GM19395 (cell line): ENCODE data around the gene KLF7.
"Not testable (repeated sequence)": the region's sequence is repeated elsewhere in the genome, so short reads cannot be mapped to it uniquely, and the experiment has no call there.

Experiments
- ATAC-seq: cut with Tn5 transposase; IDR thresholded peaks from one replicate; pipeline ENCODE4 v1.9.1; 2021; ENCODE audit warnings: mild to moderate bottlenecking, moderate library complexity; ENCODE audit not compliant: unreplicated experiment

The KLF7 gene

DNA sequence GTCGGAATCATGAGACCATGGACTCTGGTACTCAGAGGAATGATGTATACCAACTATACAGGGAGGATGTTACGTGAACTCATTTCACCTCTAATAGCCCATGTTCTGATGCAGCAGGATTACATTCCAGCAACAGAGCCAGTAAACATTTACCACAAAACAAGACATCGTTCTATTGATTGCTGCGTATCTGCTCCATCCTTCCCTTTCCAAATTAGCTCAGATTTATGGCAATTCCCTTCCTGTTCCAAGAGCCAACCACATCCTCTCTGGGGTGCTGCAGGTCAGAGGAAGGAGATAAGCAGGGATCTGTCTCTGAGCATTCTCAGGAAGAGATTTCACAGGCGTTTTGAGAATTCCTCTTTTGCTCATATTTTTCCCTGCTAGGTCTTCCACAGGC, 98.3 kb downstream of the KLF7 start:
- no peak for ATAC-seq

DNA sequence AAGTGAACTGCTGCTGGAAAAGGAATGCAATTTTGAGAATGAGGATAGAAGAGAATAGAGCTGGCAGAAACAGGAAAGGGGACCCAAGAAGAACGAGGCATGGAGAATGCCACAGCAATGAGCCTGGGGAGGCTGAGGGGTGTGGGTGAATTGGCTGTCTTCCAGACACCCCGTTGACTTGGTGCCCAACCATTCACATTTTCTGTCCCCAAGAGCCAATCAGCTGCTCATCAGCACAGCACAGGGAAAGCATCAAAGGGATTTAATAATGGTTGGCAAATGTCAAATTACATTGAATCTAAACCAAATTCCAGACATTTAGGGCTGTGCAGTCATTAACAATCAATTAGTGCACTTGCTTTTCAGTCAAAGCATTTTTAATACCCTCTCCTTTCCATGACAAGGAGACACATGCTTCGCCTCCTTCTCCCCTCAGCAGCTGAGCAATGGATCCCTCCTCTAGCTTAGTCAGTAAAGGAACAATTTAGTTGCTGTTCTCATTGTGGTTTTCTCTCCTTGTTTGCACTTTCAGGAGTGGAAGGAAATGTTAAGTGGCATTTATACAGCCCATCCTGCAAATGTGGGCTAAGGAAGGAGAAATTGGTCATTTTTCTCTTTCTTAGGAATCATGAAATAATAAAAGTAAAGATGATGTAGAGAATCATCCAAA, 98.8 kb downstream of the KLF7 start:
- no peak for ATAC-seq

DNA sequence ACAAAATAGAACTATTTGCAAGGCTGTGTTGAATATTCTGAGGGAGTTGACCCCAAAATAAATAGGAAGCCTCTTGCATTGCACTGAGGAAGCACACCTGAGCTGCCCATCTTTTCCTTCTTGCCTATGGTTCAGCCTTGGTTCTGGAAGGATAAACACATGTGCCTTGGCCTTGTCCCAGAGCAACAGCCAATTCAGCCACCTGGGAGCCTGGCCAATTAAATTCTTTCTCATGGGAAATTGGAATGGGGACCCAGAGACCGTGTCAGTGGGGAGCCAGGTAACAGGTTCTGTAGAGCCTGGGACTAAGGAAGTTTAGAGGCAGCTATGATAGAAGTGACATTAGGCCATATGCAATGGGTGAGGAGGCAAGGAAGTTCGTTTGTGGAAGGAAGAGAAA, 99.6 kb downstream of the KLF7 start:
- no peak for ATAC-seq

DNA sequence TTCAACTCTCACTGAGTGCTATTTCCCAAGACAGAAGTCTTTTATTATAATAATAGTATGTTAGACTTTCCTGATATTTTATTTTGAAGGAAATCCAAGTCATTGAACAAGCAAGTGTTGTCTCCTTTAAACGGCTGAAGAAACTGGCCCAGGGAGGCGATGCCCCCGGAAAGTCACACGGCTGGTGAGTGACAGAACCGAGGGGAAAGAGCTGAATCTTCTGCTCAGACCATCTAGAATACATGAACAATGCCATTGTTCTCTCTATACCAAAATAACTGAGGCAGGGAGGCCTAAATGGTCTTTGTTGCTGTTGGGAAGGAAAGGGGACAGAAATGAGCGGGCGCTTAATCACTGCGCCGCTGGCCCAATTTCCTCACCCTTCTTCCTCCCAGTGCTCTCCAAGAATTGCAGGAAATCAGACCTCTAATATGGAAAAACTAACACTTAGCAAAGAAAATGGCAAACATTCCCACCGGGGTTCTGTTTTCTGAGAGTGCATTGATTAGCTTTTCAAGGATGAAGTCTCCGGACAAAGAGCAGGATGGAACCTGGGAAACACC, 101.5 kb downstream of the KLF7 start:
- ATAC-seq: no peak

DNA sequence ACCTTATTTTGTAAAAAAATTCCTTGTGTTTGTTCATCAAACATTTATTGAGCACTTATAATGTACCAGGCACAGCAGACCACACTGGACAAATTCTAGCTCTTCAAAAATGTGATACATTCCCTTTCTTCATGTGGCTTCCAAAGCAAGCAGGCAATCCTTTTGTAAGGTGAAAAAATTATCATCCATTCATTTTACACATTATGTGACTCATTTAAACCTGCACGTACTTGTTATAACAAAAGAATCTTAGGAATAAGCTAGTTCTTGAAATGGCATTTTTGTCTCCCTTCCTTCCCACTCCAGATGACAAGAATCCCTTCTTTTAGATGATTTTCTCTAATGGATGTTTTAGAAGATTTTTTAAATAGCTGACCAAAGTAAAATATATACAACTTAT, 104.6 kb downstream of the KLF7 start:
- ATAC-seq: no peak

DNA sequence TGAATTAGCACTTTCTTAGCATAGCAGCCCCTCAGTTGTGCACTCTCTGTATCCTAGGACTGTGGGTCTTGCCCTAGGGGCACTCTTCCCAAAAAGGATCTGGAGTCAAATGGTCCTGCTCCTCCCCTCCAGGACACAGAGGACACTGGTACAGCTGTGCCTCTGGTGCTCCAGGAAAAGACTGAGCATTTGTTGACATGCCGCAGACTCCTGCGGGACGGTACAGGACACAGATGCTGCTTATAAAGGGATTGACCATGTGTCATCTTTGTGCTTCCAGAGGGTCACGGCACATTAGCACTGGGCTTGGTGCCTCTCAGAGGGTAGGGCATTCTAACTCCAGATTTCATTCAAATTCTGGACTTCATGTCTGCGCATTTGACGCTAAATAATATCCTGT, 110.5 kb downstream of the KLF7 start:
- no peak for ATAC-seq

DNA sequence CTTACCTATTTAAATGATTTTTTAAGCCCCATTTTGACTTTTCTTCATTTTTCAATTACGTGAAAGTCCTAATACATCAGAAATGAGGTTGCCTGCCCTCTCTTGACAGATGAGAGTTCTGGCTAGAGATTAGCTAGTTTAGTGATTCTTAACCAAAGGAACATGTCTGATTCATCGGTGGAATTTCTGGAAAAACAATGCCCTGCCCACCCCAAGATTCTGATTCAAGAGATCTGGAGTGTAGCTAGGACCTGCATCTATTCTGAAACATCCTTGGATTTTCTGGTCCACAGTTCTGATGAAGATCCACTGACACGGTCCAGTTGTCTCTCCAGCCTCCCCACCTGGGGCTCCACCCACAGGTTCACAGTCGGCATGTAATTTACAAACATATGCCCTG, 111.2 kb downstream of the KLF7 start:
- no peak for ATAC-seq

DNA sequence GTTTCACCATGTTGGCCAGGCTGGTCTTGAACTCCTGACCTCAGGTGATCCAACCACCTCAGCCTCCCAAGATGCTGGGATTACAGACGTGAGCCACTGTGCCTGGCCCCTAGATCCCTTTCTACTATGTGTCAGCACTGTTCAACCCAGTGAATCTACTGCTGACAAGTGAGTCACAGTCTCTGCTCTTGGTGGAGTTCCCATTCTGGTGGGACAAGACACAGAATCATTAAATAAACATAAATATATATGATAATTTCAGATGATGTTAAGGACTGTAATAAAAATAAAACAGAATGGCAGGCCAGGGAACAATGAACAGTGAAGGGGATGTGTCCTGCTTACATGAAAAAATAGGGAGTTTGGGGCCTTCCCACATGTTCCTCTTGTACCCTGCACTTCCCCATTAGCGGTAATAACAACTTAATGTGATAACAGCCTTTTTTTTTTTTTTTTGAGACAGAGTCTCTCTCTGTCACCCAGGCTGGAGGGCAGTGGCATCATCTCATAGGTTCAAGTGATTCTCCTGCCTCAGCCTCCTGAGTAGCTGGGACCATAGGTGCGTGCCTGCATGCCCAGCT, 114.3 kb downstream of the KLF7 start:
- no peak for ATAC-seq

DNA sequence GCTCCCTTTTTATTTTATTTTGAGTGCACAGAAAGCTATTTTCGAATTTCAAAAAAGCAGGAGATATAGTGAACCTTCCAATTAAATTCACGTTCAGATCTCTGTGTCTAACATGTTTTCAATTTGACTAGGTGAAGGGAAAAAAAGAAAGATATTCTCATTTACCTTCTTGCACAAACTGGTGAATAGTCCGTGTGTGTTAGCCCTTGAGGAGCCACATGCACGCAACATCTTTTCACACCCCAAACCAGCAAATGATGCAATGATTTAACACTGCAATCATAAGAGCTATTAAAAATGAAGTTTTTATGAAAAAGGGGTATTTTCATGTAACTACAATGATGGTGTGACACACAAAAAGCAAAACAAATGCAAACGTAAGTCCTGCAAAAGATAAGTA, 116.6 kb downstream of the KLF7 start:
- ATAC-seq: no peak

DNA sequence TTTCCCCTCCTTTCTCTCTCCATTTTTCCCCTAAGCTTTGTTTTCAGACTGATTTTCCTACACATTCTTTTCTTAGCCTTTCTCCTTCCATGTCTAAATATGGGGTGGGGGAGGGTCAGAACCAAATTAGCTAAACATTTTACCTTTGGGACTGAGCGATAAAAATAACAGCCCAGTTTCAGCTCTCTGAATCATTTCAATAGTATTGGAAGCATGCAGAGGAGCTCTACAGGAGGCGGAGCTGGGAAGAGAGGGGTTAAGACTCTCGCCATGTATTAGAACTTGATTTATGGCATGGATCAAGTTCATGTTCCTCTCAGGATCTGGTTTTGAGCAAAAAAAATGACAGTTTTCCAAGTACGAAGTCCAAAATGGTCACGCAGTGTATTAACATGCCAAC, 117.3 kb downstream of the KLF7 start:
- no peak for ATAC-seq

DNA sequence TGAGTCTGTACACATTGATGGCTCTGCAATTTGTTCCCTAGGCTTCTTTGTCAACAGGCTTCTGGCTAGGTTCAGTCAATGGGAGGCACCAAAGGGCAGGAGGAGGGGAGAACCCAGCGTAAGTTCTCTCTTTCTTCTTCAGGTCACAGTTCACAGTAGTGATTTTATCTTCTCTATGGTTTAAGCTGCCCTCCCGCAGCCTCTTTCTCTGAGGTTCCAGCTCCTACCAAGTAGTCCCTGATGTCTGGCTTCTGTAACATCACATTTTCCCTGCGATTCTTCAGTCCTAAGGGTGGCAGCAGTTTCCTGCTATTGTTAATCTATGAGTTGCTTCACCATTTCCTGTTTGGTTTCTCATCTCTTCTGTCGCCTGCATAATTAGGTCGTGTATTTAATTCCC, 119.0 kb downstream of the KLF7 start:
- no peak for ATAC-seq

DNA sequence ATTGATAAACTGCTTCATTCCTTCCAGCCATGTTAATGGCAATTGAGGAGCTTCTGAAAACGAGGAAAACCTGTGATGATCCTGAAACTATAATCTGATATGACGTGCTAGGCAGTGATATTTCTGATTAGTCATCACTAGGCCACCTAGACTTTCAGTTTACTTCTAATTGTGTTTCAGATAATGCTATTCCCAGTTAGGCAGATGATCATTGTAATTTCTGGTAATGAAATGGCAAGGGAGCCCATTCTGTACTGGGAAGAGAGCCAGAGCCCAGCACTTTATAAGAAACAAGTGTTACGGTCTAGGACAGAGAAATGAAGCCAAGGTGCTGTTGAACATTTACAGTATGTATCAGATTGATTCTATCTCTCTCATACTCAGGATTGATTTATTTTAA, 120.2 kb downstream of the KLF7 start:
- ATAC-seq: no peak

DNA sequence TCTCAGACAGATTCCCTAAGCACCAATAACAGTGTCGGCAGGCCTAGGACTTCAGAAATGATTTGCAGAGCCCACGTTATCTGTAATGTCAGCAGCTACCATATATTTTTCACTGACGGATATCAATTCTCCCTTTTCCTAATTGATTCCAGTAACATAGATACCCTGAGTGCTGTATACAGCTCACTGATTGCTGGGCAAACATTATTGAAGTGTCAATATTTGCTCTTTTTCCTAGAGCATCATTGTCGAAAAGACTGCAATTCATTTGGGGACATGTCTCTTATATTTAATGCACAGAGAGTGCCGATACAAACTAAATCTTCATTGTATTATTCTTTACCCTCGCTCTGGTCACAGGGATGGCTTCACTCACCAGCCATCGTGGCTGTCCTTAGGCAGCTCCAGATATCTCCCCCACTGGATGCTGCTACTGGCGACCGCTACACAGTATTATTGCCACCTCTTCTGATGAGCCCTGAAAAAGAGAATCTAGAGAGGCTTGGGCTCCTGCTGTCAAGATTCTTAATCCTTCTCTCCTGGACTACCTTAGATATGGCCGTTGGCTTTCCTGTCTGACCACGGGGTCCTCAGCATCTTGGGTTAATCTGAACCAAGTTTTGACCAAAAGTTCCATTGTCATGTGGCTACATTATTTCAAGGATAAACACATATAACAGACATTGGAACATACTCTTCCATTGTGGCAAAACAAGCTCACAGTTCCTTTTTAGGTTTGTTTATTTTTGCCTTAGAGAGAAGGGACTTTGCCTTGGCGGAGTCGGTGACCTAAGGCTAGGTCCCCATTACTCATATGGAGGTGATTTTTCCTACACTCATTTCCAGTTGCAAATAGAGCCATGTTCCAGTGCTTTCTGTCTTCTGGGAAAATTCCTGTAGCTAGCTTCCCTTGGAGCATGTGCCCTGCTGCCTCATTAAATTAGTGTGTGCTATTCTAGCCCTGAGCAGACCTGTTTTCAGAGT, 121.1 kb downstream of the KLF7 start:
- no peak for ATAC-seq

DNA sequence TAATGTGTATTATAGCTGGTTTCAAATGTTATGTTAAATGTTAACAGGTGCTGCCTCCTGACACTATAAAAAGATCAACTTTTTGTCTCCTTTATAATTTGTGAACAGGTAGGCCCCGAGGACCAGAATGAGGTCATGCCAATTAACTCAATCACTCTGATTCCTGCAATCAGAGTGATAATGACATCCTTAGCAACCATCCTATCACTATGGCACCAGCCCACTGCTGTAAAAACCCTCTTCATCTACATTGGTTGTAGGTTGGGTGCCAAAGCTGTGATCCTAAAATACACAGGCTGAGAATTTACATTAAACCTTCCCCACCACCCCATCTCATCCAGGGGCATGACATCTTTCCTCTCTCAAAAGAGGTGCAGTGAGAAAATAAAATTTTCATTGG, 122.9 kb downstream of the KLF7 start:
- ATAC-seq: no peak

DNA sequence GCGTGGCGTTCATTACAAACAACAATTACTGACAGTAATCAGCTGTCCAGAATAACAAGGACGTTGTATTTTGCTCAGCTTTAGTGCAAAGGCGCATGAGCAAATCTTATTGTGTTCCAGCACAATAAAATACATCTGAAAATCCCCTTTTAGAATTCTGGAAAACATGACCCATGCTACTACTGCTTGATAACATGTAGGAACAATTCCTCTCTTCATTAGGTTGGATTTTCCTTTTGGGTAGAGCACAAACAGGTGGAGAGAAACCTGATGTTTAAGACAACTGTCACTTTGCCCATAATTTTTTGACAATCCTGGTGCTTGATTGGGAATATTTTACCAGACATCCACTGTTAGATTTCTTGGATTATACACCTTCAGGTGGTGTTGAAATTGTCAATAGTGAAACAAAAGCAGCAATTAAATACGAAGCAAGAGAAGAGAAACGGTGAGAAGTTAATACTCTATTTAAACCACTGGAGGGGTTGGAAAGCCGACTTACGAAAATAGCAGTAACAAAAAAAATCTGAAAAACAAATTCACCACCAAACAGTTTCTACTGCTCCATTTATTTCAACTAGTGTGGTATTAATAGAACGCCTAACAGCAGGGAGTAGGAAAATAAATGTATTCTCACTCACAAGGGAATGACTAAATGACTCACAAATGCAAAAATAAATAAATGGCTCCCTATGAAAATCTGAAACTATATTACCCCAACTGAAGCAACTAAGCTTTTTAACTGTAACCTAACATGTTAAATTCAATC, 123.8 kb downstream of the KLF7 start:
- ATAC-seq: no peak

DNA sequence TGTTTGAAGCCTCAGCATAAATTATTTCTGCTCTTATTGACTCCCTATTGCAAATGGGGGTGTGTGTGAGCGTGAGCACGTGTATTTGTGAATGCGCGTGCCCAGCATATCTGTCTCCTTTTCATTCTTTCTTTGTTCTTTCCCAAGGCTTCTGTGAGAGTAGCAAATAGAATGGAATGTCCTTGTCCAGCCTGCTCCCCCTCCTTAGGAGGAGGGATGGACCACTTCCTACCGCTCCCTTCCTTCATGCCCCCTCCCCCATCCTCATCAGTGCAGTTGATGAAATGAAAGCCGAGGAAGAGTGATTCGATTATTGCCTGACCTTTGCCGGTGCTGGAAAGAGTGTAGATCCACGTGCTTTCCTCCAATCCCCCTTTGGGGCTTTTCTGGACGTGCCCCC, 124.5 kb downstream of the KLF7 start:
- no peak for ATAC-seq

DNA sequence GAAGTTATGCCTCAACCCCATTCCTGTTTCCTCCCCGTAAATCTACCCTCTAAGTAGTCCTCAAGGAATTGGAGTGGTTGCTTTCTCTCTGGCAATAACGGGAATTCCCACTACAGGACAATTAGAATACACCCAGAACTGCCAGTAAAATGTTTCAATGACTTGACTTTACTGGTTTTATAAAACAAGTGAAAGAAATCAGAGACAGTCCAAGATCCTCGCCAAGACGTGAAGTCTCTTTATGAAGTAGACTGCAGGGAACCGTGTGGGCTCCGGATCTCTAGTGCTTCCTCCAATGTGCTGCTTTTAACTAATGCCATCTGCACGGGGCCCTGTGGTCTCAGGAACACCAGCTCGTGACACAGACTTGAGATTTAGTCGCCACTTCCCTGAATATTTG, 125.1 kb downstream of the KLF7 start:
- no peak for ATAC-seq

DNA sequence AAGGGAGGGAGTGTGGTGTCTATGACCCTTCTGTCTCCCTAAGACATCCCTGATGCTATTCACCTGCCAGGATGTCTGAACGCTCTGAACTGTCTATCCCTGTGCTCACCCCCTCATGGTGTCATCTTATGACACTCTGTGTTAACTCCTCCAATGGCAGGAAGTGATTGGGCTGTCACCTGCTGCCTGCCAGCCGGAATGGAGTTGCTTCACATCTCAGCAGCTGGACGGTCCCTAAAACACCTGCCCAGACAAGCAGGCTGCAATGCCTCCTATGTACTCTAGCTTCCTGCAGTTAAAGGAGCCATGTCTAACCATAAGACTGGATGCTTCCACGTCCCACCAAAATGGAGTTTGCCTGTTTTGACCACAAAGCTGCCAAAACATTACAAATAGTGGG, 126.5 kb downstream of the KLF7 start:
- no peak for ATAC-seq

DNA sequence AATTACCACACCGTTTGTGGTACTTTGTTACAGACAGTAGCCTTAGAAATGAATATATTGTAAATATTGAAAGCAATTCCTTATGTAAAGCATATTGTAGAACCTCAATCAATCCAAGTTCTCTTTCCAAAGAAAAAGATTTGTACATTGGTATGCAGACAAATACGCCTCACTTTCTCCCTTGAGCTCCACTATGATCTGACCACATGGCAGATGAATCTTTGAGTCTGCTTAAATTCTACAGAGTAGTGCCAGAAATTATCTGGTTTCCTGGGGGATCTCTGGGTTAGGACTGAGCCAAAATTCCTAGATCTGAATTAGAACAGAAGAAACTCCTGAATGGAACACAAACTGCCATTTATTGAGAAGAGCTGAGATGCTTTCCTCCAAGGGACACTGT, 127.4 kb downstream of the KLF7 start:
- no peak for ATAC-seq

DNA sequence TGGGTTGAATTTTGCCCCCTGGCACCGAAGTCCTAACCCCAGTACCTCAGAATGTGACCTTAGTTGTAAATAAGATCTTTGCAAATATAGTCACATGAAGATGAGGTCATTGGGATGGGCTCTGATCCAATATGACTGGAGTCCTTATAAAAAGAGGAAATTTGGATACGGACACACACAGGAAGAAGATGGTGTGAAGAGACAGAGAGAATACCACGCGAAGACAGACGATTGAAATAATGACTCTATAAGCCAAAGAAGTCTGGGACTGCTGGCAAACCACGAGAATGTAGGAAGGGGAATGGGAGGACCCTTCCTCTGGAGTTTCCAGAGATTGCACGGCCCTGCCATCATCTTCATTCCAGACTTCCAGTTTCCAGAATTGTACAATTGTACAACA, 127.9 kb downstream of the KLF7 start:
- ATAC-seq: no peak

DNA sequence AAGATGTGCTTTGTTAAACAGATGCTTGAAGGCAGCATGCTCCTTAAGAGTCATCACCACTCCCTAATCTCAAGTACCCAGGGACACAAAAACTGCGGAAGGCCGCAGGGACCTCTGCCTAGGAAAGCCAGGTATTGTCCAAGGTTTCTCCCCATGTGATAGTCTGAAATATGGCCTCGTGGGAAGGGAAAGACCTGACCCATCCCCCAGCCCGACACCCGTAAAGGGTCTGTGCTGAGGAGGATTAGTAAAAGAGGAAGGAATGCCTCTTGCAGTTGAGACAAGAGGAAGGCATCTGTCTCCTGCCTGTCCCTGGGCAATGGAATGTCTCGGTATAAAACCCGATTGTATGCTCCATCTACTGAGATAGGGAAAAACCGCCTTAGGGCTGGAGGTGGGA, 128.7 kb downstream of the KLF7 start:
- ATAC-seq: not testable (repeated sequence)
